ENCODE data around the gene PLCB3. TPM values are rescaled to one million over a fixed set of nuclear protein-coding genes. Genes with fewer than 3 reads are reported as not detected.
A peak's percentile ranks its signal among the peaks of the same experiment; 100 is the strongest.
"Not testable (repeated sequence)": the region's sequence is repeated elsewhere in the genome, so short reads cannot be mapped to it uniquely, and the experiment has no call there.

The PLCB3 gene
- total RNA-seq, 1 donor from 2014 or later = 33.5 TPM

DNA sequence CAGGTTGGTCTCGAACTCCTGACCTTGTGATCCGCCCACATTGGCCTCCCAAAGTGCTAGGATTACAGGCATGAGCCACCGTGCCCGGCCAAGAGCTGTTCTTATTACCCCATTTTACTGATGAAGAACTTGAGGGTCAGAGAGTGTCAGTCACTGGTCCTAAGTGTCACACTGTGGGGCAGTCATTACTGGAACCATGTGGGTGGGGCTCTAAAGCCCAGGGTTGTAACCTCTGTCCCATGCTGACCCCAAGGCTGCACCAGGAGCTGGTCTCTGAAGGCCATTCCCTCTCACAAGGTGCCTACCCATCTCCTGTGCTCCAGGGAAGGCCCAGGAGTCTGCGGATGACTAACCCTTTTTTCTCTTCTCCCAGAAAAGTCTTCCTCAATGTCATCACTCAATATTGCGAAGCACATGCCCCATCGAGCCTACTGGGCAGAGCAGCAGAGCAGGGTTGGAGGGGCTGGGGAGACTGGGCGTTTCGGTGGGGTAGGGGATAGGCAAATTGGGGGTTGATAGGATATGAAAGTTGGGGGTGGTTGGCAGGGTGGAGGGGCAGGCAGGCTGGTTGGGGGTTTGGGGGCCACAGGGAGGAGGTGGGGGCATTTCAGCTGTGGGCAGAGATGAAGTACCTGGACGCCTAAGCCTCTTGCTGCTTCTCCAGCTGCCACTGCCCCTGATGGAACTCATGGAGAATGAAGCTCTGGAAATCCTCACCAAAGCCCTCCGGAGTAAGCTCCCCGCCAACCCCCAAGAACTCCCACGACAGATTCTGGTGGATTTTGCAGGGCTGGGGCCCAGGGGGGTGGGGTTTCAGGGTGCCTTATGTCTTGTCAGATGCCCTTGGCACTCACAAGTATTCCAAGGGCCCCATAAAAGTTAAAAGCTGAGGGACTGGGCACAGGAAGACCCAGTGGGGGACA lies 52.0 kb downstream of the PLCB3 start:
- no peak for DNase-seq (ENCODE audit: low spot score)

DNA sequence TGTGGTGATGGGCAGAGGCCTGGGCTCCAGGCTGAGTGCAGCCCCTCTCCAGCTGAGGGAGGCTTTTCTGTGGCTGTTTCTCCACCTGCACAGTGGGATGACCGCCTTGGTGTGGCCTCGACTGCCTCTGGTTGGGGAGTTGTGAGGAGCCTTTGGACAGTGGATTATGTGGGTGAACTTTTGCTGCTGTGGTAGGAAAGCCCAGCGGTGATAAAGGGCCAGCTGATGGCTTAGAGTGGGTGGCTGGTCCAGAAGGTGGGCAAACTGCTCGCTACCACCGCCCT lies 52.6 kb downstream of the PLCB3 start:
- DNase-seq (ENCODE audit: low spot score) = no peak

DNA sequence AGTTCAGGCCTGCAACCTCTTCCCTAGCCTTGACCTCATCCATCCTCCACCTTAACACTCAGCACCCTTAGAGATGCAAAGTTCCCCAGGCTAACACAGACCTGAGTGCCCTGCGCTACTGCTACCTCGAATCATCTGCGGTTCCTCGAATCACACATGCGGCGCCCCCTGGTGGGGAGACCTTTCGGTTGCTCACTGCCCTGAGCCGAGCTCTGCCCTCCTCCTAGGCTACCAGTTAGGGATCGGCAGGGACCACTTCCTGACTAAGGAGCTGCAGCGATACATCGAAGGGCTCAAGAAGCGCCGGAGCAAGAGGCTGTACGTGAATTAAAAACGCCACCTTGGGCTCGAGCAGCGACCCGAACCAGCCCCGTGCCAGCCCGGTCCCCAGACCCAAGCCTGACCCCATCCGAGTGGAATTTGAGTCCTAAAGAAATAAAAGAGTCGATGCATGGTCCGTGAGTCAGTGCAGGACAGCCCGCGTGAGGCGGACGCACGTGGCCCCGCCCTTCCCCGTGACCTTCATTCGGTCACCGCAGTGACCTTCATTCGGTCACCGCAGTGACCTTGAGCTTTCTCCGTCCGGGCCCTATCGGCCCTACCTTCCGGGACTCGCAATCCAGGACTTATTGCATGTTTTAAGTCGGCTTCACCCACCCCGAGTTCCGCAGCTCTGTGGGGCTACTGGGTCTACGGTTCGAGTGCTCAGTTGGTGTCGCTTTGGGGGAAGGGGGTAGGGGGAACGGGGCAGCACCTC lies 53.2 kb downstream of the PLCB3 start:
- DNase-seq (ENCODE audit: low spot score) = peak; percentile 95

DNA sequence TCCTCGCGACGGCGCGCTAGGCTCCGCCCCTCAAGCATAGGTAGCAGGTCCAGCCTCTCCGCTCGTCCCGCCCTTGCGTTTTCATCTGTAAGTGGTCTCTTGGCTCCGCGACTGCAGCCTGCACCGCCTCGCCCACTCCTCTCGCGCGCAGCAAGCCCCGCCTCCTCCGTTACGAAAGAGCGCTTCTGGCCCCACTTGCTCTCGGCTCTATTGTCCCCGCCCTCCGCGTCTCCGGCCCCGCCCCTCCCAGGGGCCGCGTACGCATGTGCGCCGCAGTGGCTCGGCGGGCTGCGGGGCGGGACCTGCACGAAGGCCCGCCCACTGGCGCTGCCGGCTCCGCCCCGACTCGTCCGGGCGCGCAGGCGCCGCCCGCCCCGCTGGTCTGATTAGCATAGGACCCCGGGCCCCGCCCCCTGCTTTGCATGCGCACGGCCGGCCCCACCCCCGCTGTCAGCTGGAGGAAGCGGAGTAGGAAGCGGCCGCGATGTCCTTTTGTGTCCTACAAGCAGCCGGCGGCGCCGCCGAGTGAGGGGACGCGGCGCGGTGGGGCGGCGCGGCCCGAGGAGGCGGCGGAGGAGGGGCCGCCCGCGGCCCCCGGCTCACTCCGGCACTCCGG lies 53.9 kb downstream of the PLCB3 start, which contains the start of gene ESRRA:
ESRRA (plus strand) TSS at position 450 of the 616 bp plus-strand sequence. CDS start 1,656 bp downstream, outside the sequence.
- peak; percentile 100 for DNase-seq (ENCODE audit: low spot score)

DNA sequence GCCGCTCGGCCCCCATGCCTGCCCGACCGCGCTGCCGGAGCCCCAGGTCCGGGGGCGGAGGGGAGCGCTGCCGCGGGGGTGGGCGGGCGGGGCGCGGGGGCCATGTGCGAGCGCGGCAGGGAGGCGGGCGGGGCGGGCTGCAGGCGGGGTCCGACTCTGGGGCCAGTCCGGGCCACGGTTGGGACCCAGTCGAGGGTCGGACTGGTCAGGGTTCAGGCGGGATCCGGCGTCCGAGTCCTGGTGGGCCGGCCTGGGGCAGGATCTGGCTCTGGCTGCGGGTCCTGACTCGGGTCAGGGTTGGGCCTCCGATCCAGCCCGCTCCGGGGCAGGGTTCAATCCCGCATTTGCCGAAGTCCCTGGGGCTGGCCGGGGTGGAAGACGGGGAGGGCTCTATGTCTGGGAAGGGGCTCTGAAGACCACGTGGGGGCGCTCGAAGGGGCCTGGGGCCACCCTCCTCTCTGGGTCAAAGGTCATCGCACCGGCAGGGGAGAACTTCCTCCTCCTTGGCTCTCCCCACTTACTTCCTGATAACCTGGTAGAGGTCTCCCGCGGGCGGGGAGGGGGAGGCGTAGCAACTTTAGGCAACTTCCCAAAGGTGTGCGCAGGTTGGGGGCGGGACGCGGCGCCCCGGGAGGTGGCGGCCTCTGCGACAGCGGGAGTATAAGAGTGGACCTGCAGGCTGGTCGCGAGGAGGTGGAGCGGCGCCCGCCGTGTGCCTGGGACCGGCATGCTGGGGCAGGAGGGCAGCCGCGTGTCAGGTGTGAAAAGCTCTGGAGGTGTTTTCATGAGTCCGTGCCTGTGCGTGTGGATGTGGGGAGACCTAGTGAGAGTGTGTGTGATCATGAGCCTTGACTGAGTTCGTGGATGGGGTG lies 54.6 kb downstream of the PLCB3 start:
- peak; percentile 87 for DNase-seq (ENCODE audit: low spot score)

DNA sequence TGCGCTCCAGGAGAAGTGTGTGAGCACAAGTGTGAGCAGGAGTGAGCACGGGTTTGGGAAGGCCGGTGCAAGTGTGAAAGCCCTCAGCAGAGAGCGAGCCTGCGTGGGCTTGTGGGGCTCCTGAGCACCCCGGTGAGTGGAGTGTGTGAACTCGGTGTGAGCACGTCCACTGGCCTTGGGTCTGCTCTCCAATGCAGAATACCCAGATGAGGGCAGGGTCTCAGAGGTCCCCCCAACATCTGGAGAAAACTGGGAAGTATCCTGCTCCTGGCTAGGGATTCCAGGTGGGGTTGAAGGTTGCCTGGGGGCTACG lies 55.2 kb downstream of the PLCB3 start:
- no peak for DNase-seq (ENCODE audit: low spot score)

DNA sequence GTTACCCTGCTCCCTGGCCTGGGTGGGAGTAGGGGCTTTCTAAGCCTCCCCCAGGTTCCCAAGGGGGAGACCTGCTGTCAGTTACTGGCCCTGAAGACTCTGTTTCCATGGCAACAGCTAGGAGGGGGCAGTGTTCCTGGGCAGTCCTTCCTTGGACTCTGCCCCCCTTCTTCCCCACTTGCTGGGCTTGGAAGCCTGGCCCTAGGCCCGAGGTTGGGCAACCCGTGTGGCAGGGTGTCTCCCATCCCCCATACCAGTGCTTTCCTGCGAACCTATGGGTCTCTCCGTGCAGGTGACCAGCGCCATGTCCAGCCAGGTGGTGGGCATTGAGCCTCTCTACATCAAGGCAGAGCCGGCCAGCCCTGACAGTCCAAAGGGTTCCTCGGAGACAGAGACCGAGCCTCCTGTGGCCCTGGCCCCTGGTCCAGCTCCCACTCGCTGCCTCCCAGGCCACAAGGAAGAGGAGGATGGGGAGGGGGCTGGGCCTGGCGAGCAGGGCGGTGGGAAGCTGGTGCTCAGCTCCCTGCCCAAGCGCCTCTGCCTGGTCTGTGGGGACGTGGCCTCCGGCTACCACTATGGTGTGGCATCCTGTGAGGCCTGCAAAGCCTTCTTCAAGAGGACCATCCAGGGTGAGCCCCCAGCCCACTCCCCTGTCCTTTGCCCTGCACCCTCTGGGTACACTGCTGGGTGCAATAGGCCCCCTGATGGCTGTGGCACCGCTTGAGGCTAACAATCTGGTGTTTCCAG lies 55.7 kb downstream of the PLCB3 start:
- no peak for DNase-seq (ENCODE audit: low spot score)

DNA sequence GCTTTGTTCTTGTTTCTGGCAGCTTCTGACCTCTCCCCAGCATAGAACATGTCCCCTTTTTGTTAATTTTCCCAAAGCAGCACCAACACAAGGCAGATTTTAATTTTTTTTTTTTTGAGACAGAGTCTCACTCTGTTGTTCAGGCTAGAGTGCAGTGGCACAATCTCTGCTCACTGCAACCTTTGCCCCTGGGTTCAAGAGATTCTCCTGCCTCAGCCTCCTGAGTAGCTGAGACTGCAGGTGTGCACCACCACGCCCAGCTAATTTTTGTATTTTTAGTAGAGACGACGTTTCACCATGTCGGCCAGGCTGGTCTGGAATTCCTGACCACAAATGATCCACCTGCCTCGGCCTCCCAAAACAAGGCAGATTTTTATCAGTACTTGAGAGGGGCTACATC lies 56.5 kb downstream of the PLCB3 start:
- not testable (repeated sequence) for DNase-seq (ENCODE audit: low spot score)

DNA sequence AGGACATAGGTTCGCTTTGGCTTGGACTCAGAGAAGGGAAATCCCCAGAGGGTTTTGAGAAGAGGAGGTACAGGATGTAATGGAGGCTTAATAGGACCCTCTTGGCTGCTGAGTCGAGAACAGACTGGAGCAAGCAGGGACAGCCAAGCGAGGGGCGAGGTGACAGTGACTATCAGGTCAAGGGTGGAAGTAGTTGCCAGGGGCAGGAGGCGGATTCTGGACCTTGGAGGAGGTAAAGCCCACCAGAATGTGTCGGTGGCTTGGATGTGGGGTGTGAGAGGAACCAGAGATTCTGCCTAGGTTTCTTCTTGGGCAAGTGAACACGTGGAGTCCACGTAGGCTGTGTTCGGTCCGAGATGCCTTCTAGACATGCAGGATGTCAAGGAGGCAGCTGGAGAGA lies 61.6 kb downstream of the PLCB3 start:
- no peak for DNase-seq (ENCODE audit: low spot score)

DNA sequence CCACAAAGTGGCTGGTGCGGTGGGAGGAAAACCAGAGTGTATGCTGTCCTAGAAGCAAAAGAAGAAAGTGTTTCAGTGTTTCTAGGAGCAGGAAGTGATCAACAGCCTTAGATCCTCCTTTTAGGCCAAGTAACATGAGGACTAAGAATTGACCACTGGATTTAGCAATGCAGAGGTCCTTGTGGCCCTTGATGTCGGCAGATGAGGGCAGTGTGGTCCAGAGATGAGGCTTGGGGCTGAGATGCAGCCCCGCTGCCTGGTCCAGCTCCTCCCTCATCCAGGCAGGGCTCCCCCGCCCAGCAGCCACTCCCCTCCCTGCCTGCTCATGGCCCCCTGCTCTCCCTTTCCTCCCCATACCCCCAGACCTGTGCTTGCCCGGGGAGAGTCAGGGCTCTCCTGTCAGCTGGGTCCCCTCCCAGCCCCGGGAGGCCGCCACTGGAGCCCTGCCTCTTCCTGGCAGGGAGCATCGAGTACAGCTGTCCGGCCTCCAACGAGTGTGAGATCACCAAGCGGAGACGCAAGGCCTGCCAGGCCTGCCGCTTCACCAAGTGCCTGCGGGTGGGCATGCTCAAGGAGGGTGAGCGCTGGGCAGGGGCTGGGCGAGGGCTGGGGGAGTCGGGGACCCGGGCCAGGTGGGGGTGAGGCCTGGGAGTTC lies 62.3 kb downstream of the PLCB3 start:
- no peak for DNase-seq (ENCODE audit: low spot score)

DNA sequence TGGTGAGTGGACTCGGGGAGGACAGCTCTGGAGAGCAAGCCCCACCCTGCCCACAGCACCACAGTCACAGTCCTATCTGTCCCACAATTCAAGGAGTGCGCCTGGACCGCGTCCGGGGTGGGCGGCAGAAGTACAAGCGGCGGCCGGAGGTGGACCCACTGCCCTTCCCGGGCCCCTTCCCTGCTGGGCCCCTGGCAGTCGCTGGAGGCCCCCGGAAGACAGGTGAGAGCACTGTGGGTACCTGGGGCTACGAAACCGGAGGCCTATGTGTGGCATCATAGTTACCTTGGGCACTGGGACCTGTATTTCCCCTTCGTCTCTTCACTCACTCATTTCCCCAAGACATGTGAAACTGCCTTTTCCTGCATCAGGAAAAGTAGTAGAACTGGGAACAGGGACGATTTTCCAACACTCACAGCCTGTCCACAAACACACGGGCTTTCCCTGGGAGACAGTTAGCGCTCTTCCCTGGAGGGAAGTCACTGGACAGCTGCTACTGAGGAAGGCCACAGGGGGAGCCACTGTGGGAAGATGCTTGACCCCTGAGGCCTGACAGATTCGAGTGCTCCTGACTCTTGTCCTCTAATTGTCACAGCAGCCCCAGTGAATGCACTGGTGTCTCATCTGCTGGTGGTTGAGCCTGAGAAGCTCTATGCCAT lies 62.9 kb downstream of the PLCB3 start:
- no peak for DNase-seq (ENCODE audit: low spot score)

DNA sequence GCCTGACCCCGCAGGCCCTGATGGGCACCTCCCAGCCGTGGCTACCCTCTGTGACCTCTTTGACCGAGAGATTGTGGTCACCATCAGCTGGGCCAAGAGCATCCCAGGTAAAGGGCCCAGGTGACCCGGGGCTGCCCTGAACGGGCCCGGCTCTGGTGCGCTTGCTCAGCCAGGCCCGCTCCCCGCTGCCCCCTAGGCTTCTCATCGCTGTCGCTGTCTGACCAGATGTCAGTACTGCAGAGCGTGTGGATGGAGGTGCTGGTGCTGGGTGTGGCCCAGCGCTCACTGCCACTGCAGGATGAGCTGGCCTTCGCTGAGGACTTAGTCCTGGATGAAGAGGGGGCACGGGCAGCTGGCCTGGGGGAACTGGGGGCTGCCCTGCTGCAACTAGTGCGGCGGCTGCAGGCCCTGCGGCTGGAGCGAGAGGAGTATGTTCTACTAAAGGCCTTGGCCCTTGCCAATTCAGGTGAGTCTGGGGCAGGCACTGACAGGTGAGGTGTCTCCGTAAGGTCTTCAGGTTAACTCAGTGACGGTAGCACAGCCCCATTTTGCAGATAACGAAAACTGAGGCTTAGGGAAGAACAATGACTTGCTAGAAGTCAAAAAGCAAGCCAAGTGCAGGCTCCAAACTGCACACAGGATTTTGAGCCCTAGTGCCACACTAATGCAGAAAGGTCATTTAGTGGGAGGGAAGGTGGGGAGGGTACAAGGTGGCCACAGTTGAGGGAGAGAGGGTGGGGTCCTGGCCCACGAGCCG lies 63.7 kb downstream of the PLCB3 start:
- no peak for DNase-seq (ENCODE audit: low spot score)

DNA sequence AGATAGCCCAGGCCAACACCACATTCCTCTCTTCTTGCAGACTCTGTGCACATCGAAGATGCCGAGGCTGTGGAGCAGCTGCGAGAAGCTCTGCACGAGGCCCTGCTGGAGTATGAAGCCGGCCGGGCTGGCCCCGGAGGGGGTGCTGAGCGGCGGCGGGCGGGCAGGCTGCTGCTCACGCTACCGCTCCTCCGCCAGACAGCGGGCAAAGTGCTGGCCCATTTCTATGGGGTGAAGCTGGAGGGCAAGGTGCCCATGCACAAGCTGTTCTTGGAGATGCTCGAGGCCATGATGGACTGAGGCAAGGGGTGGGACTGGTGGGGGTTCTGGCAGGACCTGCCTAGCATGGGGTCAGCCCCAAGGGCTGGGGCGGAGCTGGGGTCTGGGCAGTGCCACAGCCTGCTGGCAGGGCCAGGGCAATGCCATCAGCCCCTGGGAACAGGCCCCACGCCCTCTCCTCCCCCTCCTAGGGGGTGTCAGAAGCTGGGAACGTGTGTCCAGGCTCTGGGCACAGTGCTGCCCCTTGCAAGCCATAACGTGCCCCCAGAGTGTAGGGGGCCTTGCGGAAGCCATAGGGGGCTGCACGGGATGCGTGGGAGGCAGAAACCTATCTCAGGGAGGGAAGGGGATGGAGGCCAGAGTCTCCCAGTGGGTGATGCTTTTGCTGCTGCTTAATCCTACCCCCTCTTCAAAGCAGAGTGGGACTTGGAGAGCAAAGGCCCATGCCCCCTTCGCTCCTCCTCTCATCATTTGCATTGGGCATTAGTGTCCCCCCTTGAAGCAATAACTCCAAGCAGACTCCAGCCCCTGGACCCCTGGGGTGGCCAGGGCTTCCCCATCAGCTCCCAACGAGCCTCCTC lies 64.6 kb downstream of the PLCB3 start:
- not testable (repeated sequence) for DNase-seq (ENCODE audit: low spot score)

DNA sequence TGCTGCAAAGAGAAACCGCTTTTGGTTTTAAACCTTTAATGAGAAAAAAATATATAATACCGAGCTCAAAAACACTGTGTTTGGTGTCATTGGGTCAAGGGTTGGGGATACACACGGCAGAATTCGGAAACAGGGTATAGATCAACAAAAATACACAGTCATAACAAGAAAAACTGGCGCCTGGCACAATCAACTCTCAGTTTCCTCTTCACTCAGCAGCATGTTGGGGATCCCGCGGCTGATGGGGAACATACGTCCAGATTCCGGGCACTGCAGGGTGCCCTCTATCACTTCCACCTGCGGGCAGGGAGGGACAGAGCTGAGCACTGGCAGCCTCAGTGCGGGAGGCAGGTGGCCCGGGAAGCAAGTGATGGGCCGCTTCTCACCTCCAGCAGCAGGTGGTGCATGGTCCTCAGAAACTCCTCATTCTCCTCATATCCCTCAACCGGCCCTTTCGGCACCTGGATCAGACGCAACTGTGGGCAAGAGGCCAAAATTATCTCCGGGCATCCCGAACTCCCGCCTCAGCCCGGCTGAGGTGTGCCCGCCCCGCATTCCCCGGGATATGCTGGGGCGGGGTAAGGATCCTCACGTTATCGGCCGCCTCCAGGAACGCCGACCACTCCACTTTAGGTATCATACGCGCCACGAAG lies 65.5 kb downstream of the PLCB3 start:
- no peak for DNase-seq (ENCODE audit: low spot score)

DNA sequence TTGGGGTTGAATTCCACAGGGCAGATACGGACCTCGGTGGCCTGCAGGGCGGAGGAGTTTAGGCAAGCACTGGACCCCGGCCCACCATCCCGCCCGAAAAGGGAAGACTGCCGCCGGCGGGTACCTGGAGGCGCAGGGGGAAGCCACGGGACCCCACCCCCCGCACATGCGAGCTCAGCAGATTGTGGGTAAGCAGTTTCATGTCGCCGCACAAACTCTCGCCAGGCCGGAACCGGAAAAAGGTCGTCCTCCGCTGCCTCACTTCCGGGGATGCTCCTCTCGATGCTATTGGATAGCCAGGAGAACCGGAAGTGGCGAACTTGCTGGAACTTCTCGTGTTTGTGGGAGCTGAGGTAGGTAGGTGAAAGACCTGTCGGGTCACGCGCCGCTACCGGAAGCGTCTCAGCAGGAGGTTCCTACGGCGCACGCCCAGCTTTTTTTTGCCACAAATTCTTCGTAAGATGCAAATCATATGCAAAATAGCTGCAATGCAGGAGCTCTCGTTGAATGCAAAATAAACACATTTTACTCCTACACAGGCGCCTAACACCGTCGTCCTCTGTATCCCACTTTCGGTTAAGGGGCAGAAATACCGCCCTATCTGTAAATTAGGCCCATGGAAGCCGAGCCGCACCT lies 66.1 kb downstream of the PLCB3 start, which contains the start of gene TRMT112:
TRMT112 (minus strand) TSS at position 235 of the 636 bp plus-strand sequence; CDS start at position 202, 33 bp downstream.
- peak; percentile 98 for DNase-seq (ENCODE audit: low spot score)

DNA sequence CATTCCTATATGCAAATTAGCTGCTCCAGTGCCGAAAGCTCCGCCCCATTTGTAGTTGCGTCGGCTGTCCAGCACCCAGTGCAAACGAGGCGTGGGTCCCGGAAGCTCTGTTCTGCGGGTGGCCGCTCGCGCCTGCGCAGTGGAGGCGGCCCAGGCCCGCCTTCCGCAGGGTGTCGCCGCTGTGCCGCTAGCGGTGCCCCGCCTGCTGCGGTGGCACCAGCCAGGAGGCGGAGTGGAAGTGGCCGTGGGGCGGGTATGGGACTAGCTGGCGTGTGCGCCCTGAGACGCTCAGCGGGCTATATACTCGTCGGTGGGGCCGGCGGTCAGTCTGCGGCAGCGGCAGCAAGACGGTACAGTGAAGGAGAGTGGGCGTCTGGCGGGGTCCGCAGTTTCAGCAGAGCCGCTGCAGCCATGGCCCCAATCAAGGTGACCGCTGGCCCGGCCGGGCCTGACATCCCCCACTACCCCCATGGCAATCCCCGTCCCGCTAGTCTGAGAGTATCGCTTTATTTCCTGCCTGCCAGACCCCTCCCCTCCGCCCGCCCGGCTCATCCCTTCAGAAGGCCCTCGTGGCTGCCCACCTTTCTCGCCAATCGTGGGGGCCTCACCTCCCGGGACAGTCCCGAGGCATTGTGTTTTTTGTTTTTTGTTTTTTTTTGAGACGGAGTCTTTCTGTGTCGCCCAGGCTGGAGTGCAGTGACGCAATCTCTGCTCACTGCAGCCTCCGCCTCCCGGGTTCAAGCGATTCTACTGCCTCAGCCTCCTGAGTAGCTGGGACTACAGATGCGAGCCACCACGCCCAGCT lies 66.8 kb downstream of the PLCB3 start, which contains the start of gene PRDX5:
PRDX5 (plus strand) TSS at position 161 of the 805 bp plus-strand sequence; CDS start at position 256, 95 bp downstream.
- DNase-seq (ENCODE audit: low spot score) = peak; percentile 97

All from ureter (tissue), 1 donor.